ENCODE results near the gene OOEP. TPM values are rescaled to one million over a fixed set of nuclear protein-coding genes. Genes with fewer than 3 reads are reported as not detected.

OOEP gene
- total RNA-seq, 1 experiment from 2014 or later = not detected

GRCh38 chr6:73369157-73369556, 540 bp downstream of the OOEP start:
- intact Hi-C loops (cut with micrococcal nuclease) = no loop called here
- H3K4me3 ChIP-seq (replicated peaks in 1 of 2; ENCODE audit: low read depth in 1 of 2, low read length in 2 of 2) = no peak overlapping the region
- no peaks in the 10 kb centered on the region for H4K20me1 ChIP-seq (ENCODE audit: insufficient read depth)
- H3K36me3 ChIP-seq (ENCODE audit: control insufficient read depth in 1 of 2, insufficient read depth in 2 of 2, low read length in 2 of 2) = no peaks in the 10 kb centered on the region
- no TSS peak for BruUV-seq (replicated peaks)
- no peak overlapping the region for H3K27ac ChIP-seq (ENCODE audit: low read depth, low read length)
- H3K4me1 ChIP-seq (ENCODE audit: control insufficient read depth in 1 of 2, insufficient read depth in 2 of 2, low read length in 2 of 2) = no peaks in the 10 kb centered on the region
- H3K4me2 ChIP-seq (ENCODE audit: low read length) = no peak overlapping the region
- ATAC-seq = no peak
- H2AFZ ChIP-seq (ENCODE audit: low read depth, low read length, poor library complexity, severe bottlenecking) = no peak overlapping the region
- ChIA-PET POLR2A (no interaction called here), CTCF (no interaction called here), RAD21 (ENCODE audit: low non-redundant PET in 1 of 2, low total read pairs in 2 of 2, uncharacterized antibody in 2 of 2, unreplicated experiment in 2 of 2) (no interaction called here)
- H3K9me3 ChIP-seq (ENCODE audit: control insufficient read depth in 1 of 2, insufficient read depth in 1 of 2, low read depth in 1 of 2, low read length in 2 of 2) = no peaks in the 10 kb centered on the region
- no peaks in the 10 kb centered on the region for H3K79me2 ChIP-seq (ENCODE audit: insufficient read depth, low read length)
- no peak overlapping the region for H3K9ac ChIP-seq (ENCODE audit: low read length)
- no peaks in the 10 kb centered on the region for H3K9me2 ChIP-seq (ENCODE audit: insufficient read depth)
- TF ChIP-seq EGR1 (IDR thresholded peaks at IDR 0.05; ENCODE audit: low read depth) = no peak
- TF ChIP-seq SRF (IDR thresholded peaks at IDR 0.05; ENCODE audit: low read depth) = no peak
- TF ChIP-seq MAX (IDR thresholded peaks at IDR 0.05) = no peak
- TF ChIP-seq JUND (IDR thresholded peaks at IDR 0.05) = no peak
- no peak for TF ChIP-seq SP1 (IDR thresholded peaks at IDR 0.05; ENCODE audit: low read depth)
- no peak for TF ChIP-seq ZNF274 (IDR thresholded peaks at IDR 0.05; ENCODE audit: low read depth, low read length)
- no peak for TF ChIP-seq EZH2phosphoT487 (IDR thresholded peaks at IDR 0.05; ENCODE audit: borderline replicate concordance)
- H3K27me3 ChIP-seq (ENCODE audit: insufficient read depth, low read length) = no peaks in the 10 kb centered on the region
- no peak for DNase-seq (ENCODE audit: low read depth, low spot score)

DNA sequence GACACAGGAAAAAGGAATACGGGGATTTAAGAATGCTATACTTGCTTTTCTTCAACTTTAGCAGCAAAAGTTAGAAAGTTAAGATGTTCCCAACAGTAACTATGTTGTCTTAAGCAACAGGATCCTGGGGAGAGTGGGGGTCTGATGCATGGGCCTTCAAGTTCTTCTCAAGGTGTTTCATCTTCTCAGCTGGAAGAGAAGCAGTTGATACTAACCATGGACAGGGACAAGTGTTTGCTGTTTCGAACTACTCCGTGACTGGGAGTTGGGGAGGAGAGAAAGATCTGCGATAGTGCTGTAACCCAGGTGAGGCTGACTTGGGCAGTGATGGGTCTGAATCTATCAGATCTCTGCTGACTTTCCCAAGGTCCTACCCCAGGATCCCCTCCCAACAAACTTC, 1.0 kb downstream of the OOEP start:
- ChIA-PET CTCF (no interaction called here), POLR2A (no interaction called here), RAD21 (ENCODE audit: low non-redundant PET in 1 of 2, low total read pairs in 2 of 2, uncharacterized antibody in 2 of 2, unreplicated experiment in 2 of 2) (no interaction called here)
- BruUV-seq (replicated peaks) = no TSS peak
- Histone ChIP-seq H3K4me1 (ENCODE audit: control insufficient read depth in 1 of 2, insufficient read depth in 2 of 2, low read length in 2 of 2) (no peaks in the 10 kb centered on the region), H3K4me3 (replicated peaks in 1 of 2; ENCODE audit: low read depth in 1 of 2, low read length in 2 of 2) (no peak overlapping the region), H3K27me3 (ENCODE audit: insufficient read depth, low read length) (no peaks in the 10 kb centered on the region), H2AFZ (ENCODE audit: low read depth, low read length, poor library complexity, severe bottlenecking) (no peak overlapping the region), H3K9ac (ENCODE audit: low read length) (no peak overlapping the region), H3K79me2 (ENCODE audit: insufficient read depth, low read length) (no peaks in the 10 kb centered on the region), H3K36me3 (ENCODE audit: control insufficient read depth in 1 of 2, insufficient read depth in 2 of 2, low read length in 2 of 2) (no peaks in the 10 kb centered on the region), H3K9me3 (ENCODE audit: control insufficient read depth in 1 of 2, insufficient read depth in 1 of 2, low read depth in 1 of 2, low read length in 2 of 2) (no peaks in the 10 kb centered on the region), H3K4me2 (ENCODE audit: low read length) (no peak overlapping the region), H3K9me2 (ENCODE audit: insufficient read depth) (no peaks in the 10 kb centered on the region), H4K20me1 (ENCODE audit: insufficient read depth) (no peaks in the 10 kb centered on the region), H3K27ac (ENCODE audit: low read depth, low read length) (no peak overlapping the region)
- no peak for TF ChIP-seq CTCF (IDR thresholded peaks at IDR 0.05 in 2 of 3, conservative IDR thresholded peaks at IDR 0.05 in 1 of 3; ENCODE audit: borderline replicate concordance in 1 of 3, insufficient read depth in 1 of 3, low read depth in 2 of 3, low read length in 2 of 3)
- TF ChIP-seq REST (IDR thresholded peaks at IDR 0.05; ENCODE audit: low read depth) = no peak
- TF ChIP-seq ZNF274 (IDR thresholded peaks at IDR 0.05; ENCODE audit: low read depth, low read length) = no peak
- no peak for ATAC-seq
- intact Hi-C loops (cut with micrococcal nuclease) = no loop called here
- DNase-seq (ENCODE audit: low read depth, low spot score) = no peak
